ENCODE data around the gene LILRA6.
"Not testable (repeated sequence)": the region's sequence is repeated elsewhere in the genome, so short reads cannot be mapped to it uniquely, and the experiment has no call there.

- TF ChIP-seq CTCF (IDR thresholded peaks at IDR 0.05); POLR2A (IDR thresholded peaks at IDR 0.05); POLR2AphosphoS5 (IDR thresholded peaks at IDR 0.05; ENCODE audit: insufficient read depth in 1 of 2, low read depth in 1 of 2): not testable (repeated sequence)
Observed at GRCh38 chr19:54277111-54277615, 34.6 kb upstream of the LILRA6 start.

Measured in vagina (tissue), 2 donors.